ENCODE data around the gene TOMM70. TPM values are rescaled to one million over a fixed set of nuclear protein-coding genes. Genes with fewer than 3 reads are reported as not detected.

TOMM70 gene
- polyA plus RNA-seq, 3 donors, result 4.9 to 6.3 (median 6.3) TPM

DNA sequence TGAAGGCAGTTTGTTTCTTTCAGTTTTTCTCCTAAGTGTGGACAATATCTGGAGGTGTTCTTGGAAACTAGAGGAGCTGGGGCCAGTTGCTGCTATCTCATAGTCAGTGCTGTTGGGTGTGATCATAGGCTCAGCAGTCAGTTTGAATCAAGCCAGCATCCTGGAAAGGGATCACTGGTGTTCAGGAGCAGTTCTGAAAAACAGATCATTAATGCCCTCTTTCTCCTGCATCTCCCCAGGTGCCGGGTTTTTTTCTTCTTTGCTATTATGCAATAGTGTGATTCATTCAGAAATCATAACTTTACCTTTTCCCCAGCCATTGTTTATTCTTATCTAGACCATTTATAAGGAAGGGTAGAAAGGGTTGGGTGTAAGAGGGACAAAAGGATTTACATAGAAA is 24.4 kb upstream of the TOMM70 start:
- Histone ChIP-seq H3K4me3 (replicated peaks in 1 of 3; ENCODE audit: low read depth in 2 of 3, low read length in 3 of 3) (no peak overlapping the region), H2AFZ (ENCODE audit: insufficient read depth, low read depth, low read length, poor library complexity, severe bottlenecking) (no peak overlapping the region), H3K27me3 (ENCODE audit: control insufficient read depth in 2 of 2, insufficient read depth in 2 of 2, low read length in 2 of 2) (no peaks in the 10 kb centered on the region), H3K36me3 (replicated peaks in 1 of 2; ENCODE audit: control insufficient read depth in 1 of 2, insufficient read depth in 2 of 2, low read length in 2 of 2) (no peaks in the 10 kb centered on the region), H3K27ac (ENCODE audit: low read depth in 1 of 2, low read length in 2 of 2) (no peak overlapping the region), H3K79me2 (ENCODE audit: insufficient read depth, low read length) (no peaks in the 10 kb centered on the region), H3K4me1 (ENCODE audit: control insufficient read depth in 1 of 2, insufficient read depth in 2 of 2, low read length in 2 of 2) (peaks cover under 1 to 2% of the 10 kb centered on the region in 2 donors), H3K9ac (ENCODE audit: insufficient read depth, low read length, poor library complexity, severe bottlenecking) (no peak overlapping the region), H3K4me2 (replicated peaks; ENCODE audit: extremely low read depth, low read length, poor library complexity, severe bottlenecking) (no peak overlapping the region), H3K9me3 (replicated peaks in 1 of 2; ENCODE audit: control insufficient read depth in 1 of 2, insufficient read depth in 1 of 2, low read length in 2 of 2) (no peaks in the 10 kb centered on the region), H4K20me1 (ENCODE audit: insufficient read depth, low read length) (no peaks in the 10 kb centered on the region)
- intact Hi-C loops (cut with micrococcal nuclease), result no loop called here
- Mint-ChIP-seq H3K27me3 (ENCODE audit: low read depth in 3 of 3) (peaks cover 0 to 4% (median 0%) of the 10 kb centered on the region in 3 donors), H3K4me3 (no peak overlapping the region), H3K36me3 (no peaks in the 10 kb centered on the region), H3K4me1 (no peaks in the 10 kb centered on the region), H3K9me3 (no peaks in the 10 kb centered on the region), H3K27ac (no peak overlapping the region)
- WGBS (ENCODE audit: insufficient coverage), result no CpG with 5 or more reads among the region's 1 CpG
- TF ChIP-seq, protein P1, sequence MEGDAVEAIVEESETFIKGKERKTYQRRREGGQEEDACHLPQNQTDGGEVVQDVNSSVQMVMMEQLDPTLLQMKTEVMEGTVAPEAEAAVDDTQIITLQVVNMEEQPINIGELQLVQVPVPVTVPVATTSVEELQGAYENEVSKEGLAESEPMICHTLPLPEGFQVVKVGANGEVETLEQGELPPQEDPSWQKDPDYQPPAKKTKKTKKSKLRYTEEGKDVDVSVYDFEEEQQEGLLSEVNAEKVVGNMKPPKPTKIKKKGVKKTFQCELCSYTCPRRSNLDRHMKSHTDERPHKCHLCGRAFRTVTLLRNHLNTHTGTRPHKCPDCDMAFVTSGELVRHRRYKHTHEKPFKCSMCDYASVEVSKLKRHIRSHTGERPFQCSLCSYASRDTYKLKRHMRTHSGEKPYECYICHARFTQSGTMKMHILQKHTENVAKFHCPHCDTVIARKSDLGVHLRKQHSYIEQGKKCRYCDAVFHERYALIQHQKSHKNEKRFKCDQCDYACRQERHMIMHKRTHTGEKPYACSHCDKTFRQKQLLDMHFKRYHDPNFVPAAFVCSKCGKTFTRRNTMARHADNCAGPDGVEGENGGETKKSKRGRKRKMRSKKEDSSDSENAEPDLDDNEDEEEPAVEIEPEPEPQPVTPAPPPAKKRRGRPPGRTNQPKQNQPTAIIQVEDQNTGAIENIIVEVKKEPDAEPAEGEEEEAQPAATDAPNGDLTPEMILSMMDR (IDR thresholded peaks at IDR 0.05), result no peak
- DNase-seq, result no peak

DNA sequence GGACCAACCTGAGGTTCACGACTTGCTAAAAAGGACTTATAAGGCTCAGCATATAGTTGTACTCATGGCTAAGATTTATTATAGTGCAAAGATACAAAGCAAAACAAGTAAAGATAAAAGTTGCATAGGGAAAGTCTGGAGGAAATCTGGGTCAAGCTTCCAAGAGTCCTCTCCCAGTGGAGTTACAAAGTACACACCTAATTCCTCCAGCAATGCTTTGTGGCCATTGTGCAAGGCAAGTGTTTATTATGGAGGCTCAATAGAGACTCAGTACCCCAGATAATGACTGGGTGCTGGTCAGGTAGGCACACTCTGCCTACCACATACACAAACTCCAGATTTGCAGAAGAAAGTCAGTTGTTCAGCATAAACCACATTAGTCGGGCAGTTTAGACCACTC is 23.4 kb upstream of the TOMM70 start:
- Histone ChIP-seq H3K4me1 (ENCODE audit: control insufficient read depth in 1 of 2, insufficient read depth in 2 of 2, low read length in 2 of 2) (peaks cover 8 to 10% of the 10 kb centered on the region in 2 donors), H4K20me1 (ENCODE audit: insufficient read depth, low read length) (no peaks in the 10 kb centered on the region), H3K79me2 (ENCODE audit: insufficient read depth, low read length) (no peaks in the 10 kb centered on the region), H3K36me3 (replicated peaks in 1 of 2; ENCODE audit: control insufficient read depth in 1 of 2, insufficient read depth in 2 of 2, low read length in 2 of 2) (no peaks in the 10 kb centered on the region), H2AFZ (ENCODE audit: insufficient read depth, low read depth, low read length, poor library complexity, severe bottlenecking) (no peak overlapping the region), H3K27me3 (ENCODE audit: control insufficient read depth in 2 of 2, insufficient read depth in 2 of 2, low read length in 2 of 2) (no peaks in the 10 kb centered on the region), H3K9ac (ENCODE audit: insufficient read depth, low read length, poor library complexity, severe bottlenecking) (no peak overlapping the region), H3K4me3 (replicated peaks in 1 of 3; ENCODE audit: low read depth in 2 of 3, low read length in 3 of 3) (no peak overlapping the region), H3K27ac (ENCODE audit: low read depth in 1 of 2, low read length in 2 of 2) (no peak overlapping the region), H3K4me2 (replicated peaks; ENCODE audit: extremely low read depth, low read length, poor library complexity, severe bottlenecking) (no peak overlapping the region), H3K9me3 (replicated peaks in 1 of 2; ENCODE audit: control insufficient read depth in 1 of 2, insufficient read depth in 1 of 2, low read length in 2 of 2) (no peaks in the 10 kb centered on the region)
- H3K27me3 Mint-ChIP-seq (ENCODE audit: low read depth in 3 of 3), result peaks cover 0 to 4% (median 2%) of the 10 kb centered on the region in 3 donors
- no peak overlapping the region for H3K27ac Mint-ChIP-seq
- peaks cover 8% of the 10 kb centered on the region for H3K4me1 Mint-ChIP-seq
- TF ChIP-seq, protein P1 (IDR thresholded peaks at IDR 0.05), result no peak
- no peaks in the 10 kb centered on the region for H3K9me3 Mint-ChIP-seq
- no peak overlapping the region for H3K4me3 Mint-ChIP-seq
- intact Hi-C loops (cut with micrococcal nuclease), result no loop called here
- no peak for DNase-seq
- no CpG with 5 or more reads among the region's 2 CpGs for WGBS (ENCODE audit: insufficient coverage)
- H3K36me3 Mint-ChIP-seq, result no peaks in the 10 kb centered on the region
